HCT116 (cell line): ENCODE results near the gene TMEM240. TPM values are rescaled to one million over a fixed set of nuclear protein-coding genes. Genes with fewer than 3 reads are reported as not detected.

Experiments used
- ATAC-seq: fragments of 200-7000 bp; cut with Tn5 transposase; 2 replicates; pipeline ENCODE4 v1.9.1; 2020; ENCODE audit warnings: mild to moderate bottlenecking, moderate library complexity
- BruUV-seq: library from RNA; stranded (reverse); fragments of 400-500 nt; replicated peaks from 2 replicates; lab custom pipeline; 2021; lab: Mats Ljungman, UMichigan
- CTCF ChIA-PET: fragments of 300-600 bp; sonication (Branson Sonifier 250); formaldehyde crosslinking; loops from one replicate; lab custom pipeline; 2021; ENCODE audit warnings: antibody characterized with exemption; lab: Charles Lee
- POLR2A ChIA-PET: fragments of 300-600, 350-600 bp; sonication (Branson Sonifier 250); formaldehyde crosslinking; loops from one replicate; lab custom pipeline; 2021; ENCODE audit warnings: antibody characterized with exemption; lab: Charles Lee
- RAD21 ChIA-PET, 2 experiments: fragments of 300-600 bp; sonication (Branson Sonifier 250); formaldehyde crosslinking; loops; one replicate each; lab custom pipeline; 2023; ENCODE audit warnings: low total read pairs in 2 of 2; ENCODE audit not compliant: uncharacterized antibody in 2 of 2, unreplicated experiment in 2 of 2, low non-redundant PET in 1 of 2; lab: Charles Lee
- DNase-seq: peaks from one replicate; pipeline ENCODE4 v3.0.0-alpha.2; 2010; ENCODE audit warnings: low read depth, low spot score
- H2AFZ ChIP-seq: fragments of 200-600 bp; shearing (Covaris generic), sonication (generic); 2 replicates; pipeline ENCODE4 v1.6.1; 2017; ENCODE audit warnings: low read depth, mixed run types, mixed read lengths, antibody characterized with exemption, low read length; ENCODE audit not compliant: poor library complexity, severe bottlenecking
- H3K27ac ChIP-seq: 2 replicates; pipeline ENCODE4 v1.5.1; 2012; ENCODE audit warnings: low read depth, low read length
- H3K27me3 ChIP-seq: fragments of 200-600 bp; sonication (generic); 2 replicates; pipeline ENCODE4 v1.6.1; 2016; ENCODE audit warnings: mixed run types, low read length, mixed read lengths; ENCODE audit not compliant: insufficient read depth
- H3K36me3 ChIP-seq, 2 experiments: fragments of 200-500 bp in 1 of 2; fragments of 200-600 bp in 1 of 2; sonication (Bioruptor generic) in 1 of 2; sonication (generic) in 1 of 2; 2 replicates each; pipeline versions ENCODE4 v1.5.1 to v1.6.1; 2014 to 2016; ENCODE audit warnings: low read length in 2 of 2, inconsistent platforms in 1 of 2, mixed read lengths in 1 of 2, mixed run types in 1 of 2; ENCODE audit not compliant: insufficient read depth in 2 of 2, control insufficient read depth in 1 of 2
- H3K4me1 ChIP-seq, 2 experiments: fragments of 200-600 bp in 1 of 2; sonication (generic) in 1 of 2; 2 replicates each; pipeline versions ENCODE4 v1.5.1 to v1.6.1; 2012 to 2017; ENCODE audit warnings: low read length in 2 of 2, inconsistent platforms in 1 of 2, mild to moderate bottlenecking in 1 of 2, mixed read lengths in 1 of 2, mixed run types in 1 of 2, moderate library complexity in 1 of 2; ENCODE audit not compliant: insufficient read depth in 2 of 2, control insufficient read depth in 1 of 2
- H3K4me2 ChIP-seq: fragments of 200-600 bp; sonication (generic); 2 replicates; pipeline ENCODE4 v1.6.1; 2017; ENCODE audit warnings: mixed run types, low read length, mixed read lengths
- H3K4me3 ChIP-seq, 2 experiments: fragments of 200-600 bp in 1 of 2; sonication (generic) in 1 of 2; replicated peaks in 1 of 2; 2 replicates each; pipeline ENCODE4 v1.5.1; 2011 to 2016; ENCODE audit warnings: low read length in 2 of 2, control low read depth in 1 of 2, low read depth in 1 of 2, mild to moderate bottlenecking in 1 of 2, mixed read lengths in 1 of 2, mixed run types in 1 of 2
- H3K79me2 ChIP-seq: fragments of 200-600 bp; sonication (generic); 2 replicates; pipeline ENCODE4 v1.6.1; 2017; ENCODE audit warnings: mild to moderate bottlenecking, mixed run types, low read length, moderate library complexity, mixed read lengths; ENCODE audit not compliant: insufficient read depth
- H3K9ac ChIP-seq: fragments of 200-600 bp; sonication (generic); 2 replicates; pipeline ENCODE4 v1.6.1; 2016; ENCODE audit warnings: low read length, mixed read lengths
- H3K9me2 ChIP-seq: fragments of 200-600 bp; sonication (generic), shearing (Covaris generic); 2 replicates; pipeline ENCODE4 v1.6.1; 2017; ENCODE audit warnings: mixed run types, mild to moderate bottlenecking, moderate library complexity; ENCODE audit not compliant: insufficient read depth
- H3K9me3 ChIP-seq, 2 experiments: fragments of 200-500 bp in 1 of 2; fragments of 200-600 bp in 1 of 2; sonication (Bioruptor generic) in 1 of 2; sonication (generic) in 1 of 2; 2 replicates each; pipeline ENCODE4 v1.6.1; 2014 to 2017; ENCODE audit warnings: low read length in 2 of 2, mixed read lengths in 2 of 2, inconsistent platforms in 1 of 2, low read depth in 1 of 2, mild to moderate bottlenecking in 1 of 2, mixed run types in 1 of 2, moderate library complexity in 1 of 2; ENCODE audit not compliant: control insufficient read depth in 1 of 2, insufficient read depth in 1 of 2
- H4K20me1 ChIP-seq: fragments of 200-600 bp; sonication (generic), shearing (Covaris generic); 2 replicates; pipeline ENCODE4 v1.6.1; 2017; ENCODE audit warnings: mixed run types, mild to moderate bottlenecking, moderate library complexity; ENCODE audit not compliant: insufficient read depth
- CBX3 ChIP-seq: IDR thresholded peaks from 2 replicates; pipeline ENCODE4 v1.6.1; 2012; ENCODE audit warnings: low read depth
- EZH2 ChIP-seq: fragments of 200-600 bp; sonication (generic); IDR thresholded peaks from 2 replicates; pipeline ENCODE4 v1.6.1; 2017; ENCODE audit warnings: antibody characterized with exemption, mixed run types
- RAD21 ChIP-seq: IDR thresholded peaks from 2 replicates; pipeline ENCODE4 v1.6.1; 2012; ENCODE audit warnings: low read depth, mild to moderate bottlenecking
- REST ChIP-seq: IDR thresholded peaks from 2 replicates; pipeline ENCODE4 v1.6.1; 2012; ENCODE audit warnings: low read depth
- YY1 ChIP-seq: IDR thresholded peaks from 2 replicates; pipeline ENCODE4 v1.6.1; 2011; ENCODE audit warnings: low read length, low read depth, moderate library complexity, mild to moderate bottlenecking; ENCODE audit not compliant: insufficient replicate concordance; ENCODE audit errors: extremely low read depth
- ZFX ChIP-seq: fragments of 450-650 bp; IDR thresholded peaks from 2 replicates; pipeline ENCODE4 v1.6.1; 2017
- intact Hi-C: fragments of 100-400 bp; cut with micrococcal nuclease; formaldehyde crosslinking; loops from 2 replicates; pipeline ENCODE4 v1.10.0; 2022
- total RNA-seq: library from RNA; stranded (reverse); gene quantifications from one replicate; pipeline ENCODE4 v1.2.1, GENCODE V29; 2021; ENCODE audit not compliant: unreplicated experiment

Gene TMEM240
- total RNA-seq, 1 experiment from 2014 or later: 2.3 TPM

- no peak for TF ChIP-seq CBX3
- TF ChIP-seq REST: no peak
- TF ChIP-seq YY1: no peak
- TF ChIP-seq, all 23 proteins: peak for 2
Measured at GRCh38 chr1:1550591-1551432, 10.4 kb upstream of the TMEM240 start (continued).

GRCh38 chr1:1550087-1550486 is 9.7 kb upstream of the TMEM240 start:
- ChIA-PET RAD21 (no interaction called here), CTCF (no interaction called here), POLR2A (no interaction called here)
- Histone ChIP-seq H3K27me3 (no peaks in the 10 kb centered on the region), H2AFZ (no peak overlapping the region), H3K79me2 (peaks cover 30% of the 10 kb centered on the region; the same call in 1 of the 2 replicates), H3K4me1 (peaks cover 0 to 7% of the 10 kb centered on the region in 2 experiments; a peak in 2 of 4 replicates), H3K27ac (no peak overlapping the region), H3K4me3 (no peak overlapping the region), H3K4me2 (no peak overlapping the region), H4K20me1 (no peaks in the 10 kb centered on the region), H3K9me2 (no peaks in the 10 kb centered on the region), H3K36me3 (peaks cover 0 to 2% of the 10 kb centered on the region in 2 experiments; a peak in 1 of 4 replicates), H3K9me3 (no peaks in the 10 kb centered on the region), H3K9ac (no peak overlapping the region)
- TF ChIP-seq EZH2: no peak
- no peak for TF ChIP-seq RAD21
- no peak for TF ChIP-seq ZFX
- BruUV-seq: no TSS peak
- ATAC-seq (no peak), DNase-seq (no peak)
- intact Hi-C loops: no loop called here
